ENCODE results near the gene RNF41.

- TF ChIP-seq, protein P1, sequence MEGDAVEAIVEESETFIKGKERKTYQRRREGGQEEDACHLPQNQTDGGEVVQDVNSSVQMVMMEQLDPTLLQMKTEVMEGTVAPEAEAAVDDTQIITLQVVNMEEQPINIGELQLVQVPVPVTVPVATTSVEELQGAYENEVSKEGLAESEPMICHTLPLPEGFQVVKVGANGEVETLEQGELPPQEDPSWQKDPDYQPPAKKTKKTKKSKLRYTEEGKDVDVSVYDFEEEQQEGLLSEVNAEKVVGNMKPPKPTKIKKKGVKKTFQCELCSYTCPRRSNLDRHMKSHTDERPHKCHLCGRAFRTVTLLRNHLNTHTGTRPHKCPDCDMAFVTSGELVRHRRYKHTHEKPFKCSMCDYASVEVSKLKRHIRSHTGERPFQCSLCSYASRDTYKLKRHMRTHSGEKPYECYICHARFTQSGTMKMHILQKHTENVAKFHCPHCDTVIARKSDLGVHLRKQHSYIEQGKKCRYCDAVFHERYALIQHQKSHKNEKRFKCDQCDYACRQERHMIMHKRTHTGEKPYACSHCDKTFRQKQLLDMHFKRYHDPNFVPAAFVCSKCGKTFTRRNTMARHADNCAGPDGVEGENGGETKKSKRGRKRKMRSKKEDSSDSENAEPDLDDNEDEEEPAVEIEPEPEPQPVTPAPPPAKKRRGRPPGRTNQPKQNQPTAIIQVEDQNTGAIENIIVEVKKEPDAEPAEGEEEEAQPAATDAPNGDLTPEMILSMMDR (IDR thresholded peaks at IDR 0.05; ENCODE audit: low read depth, low read length, poor library complexity, severe bottlenecking), result no peak
- TF ChIP-seq EZH2phosphoT487 (IDR thresholded peaks at IDR 0.05; ENCODE audit: borderline replicate concordance, low read length), result no peak
Measured at GRCh38 chr12:56186957-56187356, 34.8 kb downstream of the RNF41 start.
